HL-60 (cell line): Measurements from ENCODE around the gene RIC8A.

ENCODE experiments used
- DNase-seq, 2 experiments: peaks; one replicate each; pipeline ENCODE4 v3.0.0-alpha.2; 2010 to 2020; ENCODE audit warnings: low read depth in 1 of 2, low spot score in 1 of 2
- H3K27ac ChIP-seq: fragments of 250-450 bp; sonication (Bioruptor Pico); replicated peaks from 2 replicates; pipeline ENCODE4 v1.5.1; 2020; ENCODE audit warnings: mild to moderate bottlenecking, moderate library complexity
- H3K27me3 ChIP-seq: fragments of 250-450 bp; sonication (Bioruptor Pico); 2 replicates; pipeline ENCODE4 v1.5.1; 2021; ENCODE audit warnings: mild to moderate bottlenecking, moderate library complexity; ENCODE audit not compliant: insufficient read depth, poor library complexity, severe bottlenecking
- H3K4me3 ChIP-seq: replicated peaks from 2 replicates; pipeline ENCODE4 v1.5.1; 2011; ENCODE audit warnings: mild to moderate bottlenecking, control low read depth, low read length; ENCODE audit not compliant: insufficient read depth
- GABPA ChIP-seq: IDR thresholded peaks from 2 replicates; pipeline ENCODE4 v1.6.1; 2012; ENCODE audit warnings: low read depth
- POLR2AphosphoS5 ChIP-seq: IDR thresholded peaks from 2 replicates; pipeline ENCODE4 v1.6.1; 2012; ENCODE audit warnings: low read depth
- SPI1 ChIP-seq: IDR thresholded peaks from 2 replicates; pipeline ENCODE4 v1.6.1; 2012; ENCODE audit warnings: low read depth, mild to moderate bottlenecking, borderline replicate concordance
- TF ChIP-seq, protein P1 (sequence below): IDR thresholded peaks from 2 replicates; pipeline ENCODE4 v1.6.1; 2012; ENCODE audit warnings: low read depth; ENCODE audit not compliant: insufficient replicate concordance
- TF ChIP-seq, protein P2 (sequence below): IDR thresholded peaks from one replicate; pipeline ENCODE4 v1.5.1; 2011; ENCODE audit warnings: low read length, control low read depth, inconsistent platforms; ENCODE audit not compliant: insufficient read depth

The RIC8A gene

DNA sequence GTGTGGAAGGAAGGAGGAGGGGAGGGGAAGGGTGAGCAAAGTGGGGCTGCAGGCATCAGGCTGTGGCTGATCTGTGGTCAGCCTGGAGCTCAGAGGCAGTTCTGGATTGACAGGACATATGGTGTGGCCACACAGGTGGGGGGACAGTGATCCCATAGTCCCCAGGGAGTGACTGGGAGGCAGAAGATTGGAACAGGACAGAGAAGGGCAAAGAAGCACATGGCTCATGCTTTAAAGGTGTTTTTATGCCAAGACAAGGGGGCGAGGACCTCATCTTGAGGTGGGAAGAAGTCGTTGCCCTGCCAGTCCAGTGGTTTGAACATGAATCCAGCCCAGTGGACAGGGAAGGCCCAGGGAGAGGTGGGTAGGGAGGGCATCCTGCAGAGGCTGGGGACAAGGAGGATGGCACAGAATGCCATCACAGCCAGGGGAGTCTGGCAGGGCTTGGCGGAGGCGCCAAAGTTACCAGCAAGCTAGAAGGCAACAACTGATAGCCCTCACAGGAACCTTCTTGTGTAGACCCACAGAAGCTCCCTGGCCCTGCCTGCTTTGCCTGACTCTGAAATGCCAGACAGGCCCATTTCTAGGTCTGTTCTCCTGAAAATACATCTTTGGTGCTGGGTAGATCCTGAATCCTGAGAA lies 3.4 kb upstream of the RIC8A start:
- Histone ChIP-seq H3K4me3 (no peak overlapping the region), H3K27me3 (no peaks in the 10 kb centered on the region), H3K27ac (no peak overlapping the region)
- peak; percentile 7; the same call in 1 of the 2 replicates for TF ChIP-seq POLR2AphosphoS5
- TF ChIP-seq, protein P1, sequence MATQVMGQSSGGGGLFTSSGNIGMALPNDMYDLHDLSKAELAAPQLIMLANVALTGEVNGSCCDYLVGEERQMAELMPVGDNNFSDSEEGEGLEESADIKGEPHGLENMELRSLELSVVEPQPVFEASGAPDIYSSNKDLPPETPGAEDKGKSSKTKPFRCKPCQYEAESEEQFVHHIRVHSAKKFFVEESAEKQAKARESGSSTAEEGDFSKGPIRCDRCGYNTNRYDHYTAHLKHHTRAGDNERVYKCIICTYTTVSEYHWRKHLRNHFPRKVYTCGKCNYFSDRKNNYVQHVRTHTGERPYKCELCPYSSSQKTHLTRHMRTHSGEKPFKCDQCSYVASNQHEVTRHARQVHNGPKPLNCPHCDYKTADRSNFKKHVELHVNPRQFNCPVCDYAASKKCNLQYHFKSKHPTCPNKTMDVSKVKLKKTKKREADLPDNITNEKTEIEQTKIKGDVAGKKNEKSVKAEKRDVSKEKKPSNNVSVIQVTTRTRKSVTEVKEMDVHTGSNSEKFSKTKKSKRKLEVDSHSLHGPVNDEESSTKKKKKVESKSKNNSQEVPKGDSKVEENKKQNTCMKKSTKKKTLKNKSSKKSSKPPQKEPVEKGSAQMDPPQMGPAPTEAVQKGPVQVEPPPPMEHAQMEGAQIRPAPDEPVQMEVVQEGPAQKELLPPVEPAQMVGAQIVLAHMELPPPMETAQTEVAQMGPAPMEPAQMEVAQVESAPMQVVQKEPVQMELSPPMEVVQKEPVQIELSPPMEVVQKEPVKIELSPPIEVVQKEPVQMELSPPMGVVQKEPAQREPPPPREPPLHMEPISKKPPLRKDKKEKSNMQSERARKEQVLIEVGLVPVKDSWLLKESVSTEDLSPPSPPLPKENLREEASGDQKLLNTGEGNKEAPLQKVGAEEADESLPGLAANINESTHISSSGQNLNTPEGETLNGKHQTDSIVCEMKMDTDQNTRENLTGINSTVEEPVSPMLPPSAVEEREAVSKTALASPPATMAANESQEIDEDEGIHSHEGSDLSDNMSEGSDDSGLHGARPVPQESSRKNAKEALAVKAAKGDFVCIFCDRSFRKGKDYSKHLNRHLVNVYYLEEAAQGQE, result no peak
- TF ChIP-seq, protein P2, sequence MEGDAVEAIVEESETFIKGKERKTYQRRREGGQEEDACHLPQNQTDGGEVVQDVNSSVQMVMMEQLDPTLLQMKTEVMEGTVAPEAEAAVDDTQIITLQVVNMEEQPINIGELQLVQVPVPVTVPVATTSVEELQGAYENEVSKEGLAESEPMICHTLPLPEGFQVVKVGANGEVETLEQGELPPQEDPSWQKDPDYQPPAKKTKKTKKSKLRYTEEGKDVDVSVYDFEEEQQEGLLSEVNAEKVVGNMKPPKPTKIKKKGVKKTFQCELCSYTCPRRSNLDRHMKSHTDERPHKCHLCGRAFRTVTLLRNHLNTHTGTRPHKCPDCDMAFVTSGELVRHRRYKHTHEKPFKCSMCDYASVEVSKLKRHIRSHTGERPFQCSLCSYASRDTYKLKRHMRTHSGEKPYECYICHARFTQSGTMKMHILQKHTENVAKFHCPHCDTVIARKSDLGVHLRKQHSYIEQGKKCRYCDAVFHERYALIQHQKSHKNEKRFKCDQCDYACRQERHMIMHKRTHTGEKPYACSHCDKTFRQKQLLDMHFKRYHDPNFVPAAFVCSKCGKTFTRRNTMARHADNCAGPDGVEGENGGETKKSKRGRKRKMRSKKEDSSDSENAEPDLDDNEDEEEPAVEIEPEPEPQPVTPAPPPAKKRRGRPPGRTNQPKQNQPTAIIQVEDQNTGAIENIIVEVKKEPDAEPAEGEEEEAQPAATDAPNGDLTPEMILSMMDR, result no peak
- no peak for DNase-seq

GRCh38 chr11:204587-205109 lies 2.9 kb upstream of the RIC8A start:
- Histone ChIP-seq H3K4me3 (no peak overlapping the region), H3K27ac (no peak overlapping the region), H3K27me3 (no peaks in the 10 kb centered on the region)
- TF ChIP-seq, protein P1, result no peak
- TF ChIP-seq, protein P2, result no peak
- no peak for TF ChIP-seq POLR2AphosphoS5
- TF ChIP-seq SPI1, result no peak
- TF ChIP-seq GABPA, result no peak
- DNase-seq, result no peak

DNA sequence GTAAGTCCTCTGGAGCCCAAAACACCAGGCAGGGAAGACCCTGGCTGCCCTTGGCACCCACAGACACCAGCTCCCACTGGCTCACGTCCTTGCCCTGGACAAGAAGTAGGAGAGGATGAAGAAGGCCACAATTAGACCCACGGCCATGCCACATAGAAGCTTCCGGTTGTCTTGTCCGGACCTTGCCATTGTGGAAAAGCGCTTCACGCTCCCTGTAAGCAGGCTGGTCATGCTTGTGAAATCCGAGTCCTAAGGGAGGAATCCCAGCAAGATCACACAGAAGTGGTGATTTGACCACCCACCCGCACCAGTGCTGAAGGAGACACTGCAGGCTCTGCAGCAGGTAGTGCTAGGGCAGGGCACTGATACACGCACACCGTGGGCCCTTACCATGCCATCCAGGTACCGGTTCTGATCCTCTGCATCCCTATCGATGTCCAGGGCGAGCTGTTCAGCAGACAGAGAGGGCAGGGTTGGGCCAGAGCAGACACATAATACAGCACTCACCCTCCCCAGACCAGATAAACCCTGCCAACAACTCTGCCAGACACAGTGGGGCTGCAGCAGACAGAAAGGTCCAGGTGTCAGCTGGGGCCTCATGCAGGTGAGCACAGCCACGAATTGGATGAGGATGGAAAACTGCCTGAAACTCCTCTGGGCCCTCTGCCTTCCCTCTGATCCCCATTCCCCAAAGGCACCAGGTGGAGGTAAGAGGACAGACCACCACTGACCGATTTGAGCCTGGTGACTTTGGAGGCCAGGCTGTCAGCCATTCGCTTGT lies 2.1 kb upstream of the RIC8A start:
- Histone ChIP-seq H3K27me3 (no peaks in the 10 kb centered on the region), H3K4me3 (no peak overlapping the region), H3K27ac (no peak overlapping the region)
- DNase-seq, result no peak
- TF ChIP-seq POLR2AphosphoS5 (no peak), SPI1 (no peak), GABPA (no peak)
- TF ChIP-seq, protein P2, result no peak
- TF ChIP-seq, protein P1, result no peak
